PFSK-1 (cell line): ENCODE measurements around the gene MLKL.

Experiments
- FOXP2 ChIP-seq: optimal IDR thresholded peaks from 2 replicates; pipeline ENCODE3; 2011; ENCODE audit warnings: borderline replicate concordance, control low read depth, inconsistent platforms; ENCODE audit not compliant: insufficient read depth; ENCODE audit errors: extremely low read length, extremely low read depth
- POLR2AphosphoS5 ChIP-seq: IDR thresholded peaks from 2 replicates; pipeline ENCODE4 v1.6.1; 2012; ENCODE audit warnings: low read depth, mild to moderate bottlenecking, control low read depth, low read length, moderate library complexity
- SIN3A ChIP-seq: IDR thresholded peaks from 2 replicates; pipeline ENCODE4 v1.6.1; 2012; ENCODE audit warnings: mild to moderate bottlenecking, low read length, moderate library complexity, borderline replicate concordance; ENCODE audit not compliant: insufficient read depth
- TAF1 ChIP-seq: IDR thresholded peaks from 2 replicates; pipeline ENCODE4 v1.6.1; 2012; ENCODE audit warnings: low read length, control low read depth, borderline replicate concordance; ENCODE audit not compliant: insufficient read depth
- TF ChIP-seq, protein P1 (sequence below), 2 experiments: IDR thresholded peaks; 2 replicates each; pipeline versions ENCODE4 v1.6.1 to v1.8.0; 2011 to 2012; ENCODE audit warnings: low read depth in 2 of 2, low read length in 2 of 2, control low read depth in 1 of 2, inconsistent platforms in 1 of 2, mild to moderate bottlenecking in 1 of 2, moderate library complexity in 1 of 2; ENCODE audit not compliant: insufficient read depth in 1 of 2

Gene MLKL

GRCh38 chr16:74626741-74627416 is 73.8 kb downstream of the MLKL start:
- TF ChIP-seq TAF1, result no peak
- TF ChIP-seq SIN3A, result no peak
- TF ChIP-seq FOXP2, result no peak
- TF ChIP-seq POLR2AphosphoS5, result no peak
- TF ChIP-seq, protein P1, sequence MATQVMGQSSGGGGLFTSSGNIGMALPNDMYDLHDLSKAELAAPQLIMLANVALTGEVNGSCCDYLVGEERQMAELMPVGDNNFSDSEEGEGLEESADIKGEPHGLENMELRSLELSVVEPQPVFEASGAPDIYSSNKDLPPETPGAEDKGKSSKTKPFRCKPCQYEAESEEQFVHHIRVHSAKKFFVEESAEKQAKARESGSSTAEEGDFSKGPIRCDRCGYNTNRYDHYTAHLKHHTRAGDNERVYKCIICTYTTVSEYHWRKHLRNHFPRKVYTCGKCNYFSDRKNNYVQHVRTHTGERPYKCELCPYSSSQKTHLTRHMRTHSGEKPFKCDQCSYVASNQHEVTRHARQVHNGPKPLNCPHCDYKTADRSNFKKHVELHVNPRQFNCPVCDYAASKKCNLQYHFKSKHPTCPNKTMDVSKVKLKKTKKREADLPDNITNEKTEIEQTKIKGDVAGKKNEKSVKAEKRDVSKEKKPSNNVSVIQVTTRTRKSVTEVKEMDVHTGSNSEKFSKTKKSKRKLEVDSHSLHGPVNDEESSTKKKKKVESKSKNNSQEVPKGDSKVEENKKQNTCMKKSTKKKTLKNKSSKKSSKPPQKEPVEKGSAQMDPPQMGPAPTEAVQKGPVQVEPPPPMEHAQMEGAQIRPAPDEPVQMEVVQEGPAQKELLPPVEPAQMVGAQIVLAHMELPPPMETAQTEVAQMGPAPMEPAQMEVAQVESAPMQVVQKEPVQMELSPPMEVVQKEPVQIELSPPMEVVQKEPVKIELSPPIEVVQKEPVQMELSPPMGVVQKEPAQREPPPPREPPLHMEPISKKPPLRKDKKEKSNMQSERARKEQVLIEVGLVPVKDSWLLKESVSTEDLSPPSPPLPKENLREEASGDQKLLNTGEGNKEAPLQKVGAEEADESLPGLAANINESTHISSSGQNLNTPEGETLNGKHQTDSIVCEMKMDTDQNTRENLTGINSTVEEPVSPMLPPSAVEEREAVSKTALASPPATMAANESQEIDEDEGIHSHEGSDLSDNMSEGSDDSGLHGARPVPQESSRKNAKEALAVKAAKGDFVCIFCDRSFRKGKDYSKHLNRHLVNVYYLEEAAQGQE (IDR thresholded peaks at IDR 0.05; ENCODE audit: insufficient read depth in 1 of 2, low read depth in 2 of 2, low read length in 2 of 2), result no peak

DNA sequence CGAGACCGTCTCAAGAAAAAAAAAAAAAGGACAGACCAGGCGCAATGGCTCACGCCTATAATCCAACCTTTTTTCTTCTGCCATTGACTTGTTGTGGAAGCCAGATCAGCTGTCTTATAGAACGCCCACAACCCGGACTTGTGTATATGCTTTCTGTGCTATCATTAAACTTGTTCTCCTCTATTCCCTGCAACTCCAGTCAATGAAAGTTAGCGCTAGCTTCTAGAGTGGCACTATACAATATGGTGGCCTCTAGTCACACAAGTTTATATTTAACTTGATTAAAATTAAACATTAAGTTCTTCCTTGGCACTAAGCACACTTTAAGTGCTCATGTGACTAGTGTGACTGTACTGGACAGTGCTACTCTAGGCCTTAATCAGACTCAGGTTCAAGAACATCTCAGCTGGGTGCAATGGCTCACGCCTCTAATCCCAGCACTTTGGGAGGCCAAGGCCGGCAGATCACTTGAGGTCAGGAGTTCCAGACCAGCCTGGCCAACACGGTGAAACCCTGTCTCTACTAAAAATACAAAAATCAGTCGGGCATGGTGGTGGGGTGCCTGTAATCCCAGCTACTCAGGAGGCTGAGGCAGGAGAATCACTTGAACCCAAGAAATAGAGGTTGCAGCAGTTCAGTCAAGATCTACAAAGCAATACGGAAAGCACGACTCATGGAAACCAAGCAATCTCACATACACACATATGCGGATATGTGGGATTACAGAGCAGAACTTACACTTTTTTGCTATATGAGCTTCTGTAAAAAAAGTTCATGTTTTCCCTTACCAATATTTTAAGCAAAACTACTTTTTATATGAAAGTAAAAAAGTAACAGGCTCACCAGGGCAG is 74.9 kb downstream of the MLKL start:
- TF ChIP-seq POLR2AphosphoS5 (no peak), FOXP2 (no peak), TAF1 (no peak), SIN3A (no peak)
- TF ChIP-seq, protein P1 (IDR thresholded peaks at IDR 0.05; ENCODE audit: insufficient read depth in 1 of 2, low read depth in 2 of 2, low read length in 2 of 2), result no peak

GRCh38 chr16:74623839-74624235 is 76.8 kb downstream of the MLKL start:
- TF ChIP-seq FOXP2 (no peak), POLR2AphosphoS5 (no peak), SIN3A (no peak), TAF1 (no peak)
- TF ChIP-seq, protein P1 (IDR thresholded peaks at IDR 0.05; ENCODE audit: insufficient read depth in 1 of 2, low read depth in 2 of 2, low read length in 2 of 2), result no peak

DNA sequence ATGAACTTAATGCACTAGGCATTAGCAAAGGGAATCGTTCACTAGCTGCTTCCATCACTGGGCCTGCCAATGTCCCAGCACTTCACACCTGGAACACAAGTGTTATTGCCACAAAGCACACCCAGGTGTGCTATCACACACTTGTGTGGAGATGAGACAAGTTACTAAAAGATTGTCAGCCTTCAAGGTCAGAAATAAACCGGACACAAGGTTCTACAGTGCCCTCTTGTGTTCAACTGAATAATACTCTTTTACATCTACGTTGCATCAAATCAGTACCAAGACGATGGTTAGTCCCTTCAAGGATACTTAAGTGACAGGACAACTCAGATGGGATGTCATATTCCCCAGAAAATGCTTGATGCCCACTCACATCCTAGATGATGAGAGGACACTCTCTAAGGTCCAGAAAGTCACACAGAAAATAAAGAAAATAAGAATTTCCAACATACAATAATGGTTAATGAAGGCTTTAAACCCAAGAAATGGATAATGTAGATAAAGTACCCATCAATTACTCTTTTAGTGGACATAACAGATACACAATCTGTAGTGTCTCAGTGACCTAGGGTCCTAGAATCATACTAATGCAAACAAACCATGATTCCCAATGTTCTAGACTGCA is 77.3 kb downstream of the MLKL start:
- no peak for TF ChIP-seq TAF1
- TF ChIP-seq POLR2AphosphoS5, result no peak
- TF ChIP-seq, protein P1 (IDR thresholded peaks at IDR 0.05; ENCODE audit: insufficient read depth in 1 of 2, low read depth in 2 of 2, low read length in 2 of 2), result no peak
- no peak for TF ChIP-seq FOXP2
- TF ChIP-seq SIN3A, result no peak
